Rectal smooth muscle tissue (tissue), 1 donor: Measurements from ENCODE around the gene PPP2R2B.
"Not testable (repeated sequence)": the region's sequence is repeated elsewhere in the genome, so short reads cannot be mapped to it uniquely, and the experiment has no call there.

ENCODE experiments used
- H3K27ac ChIP-seq: one replicate; pipeline ENCODE4 v1.7.0; 2013; ENCODE audit warnings: low read depth, low read length, inconsistent platforms
- H3K27me3 ChIP-seq: one replicate; pipeline ENCODE4 v1.7.0; 2013; ENCODE audit warnings: low read length; ENCODE audit not compliant: control insufficient read depth, insufficient read depth
- H3K36me3 ChIP-seq: one replicate; pipeline ENCODE4 v1.7.0; 2013; ENCODE audit warnings: low read length; ENCODE audit not compliant: control insufficient read depth, insufficient read depth
- H3K4me1 ChIP-seq: one replicate; pipeline ENCODE4 v1.7.0; 2013; ENCODE audit warnings: low read length; ENCODE audit not compliant: control insufficient read depth, insufficient read depth
- H3K4me3 ChIP-seq: one replicate; pipeline ENCODE4 v1.7.0; 2013; ENCODE audit warnings: low read length
- H3K9ac ChIP-seq: one replicate; pipeline ENCODE4 v1.7.0; 2013; ENCODE audit warnings: low read length

Gene PPP2R2B

DNA sequence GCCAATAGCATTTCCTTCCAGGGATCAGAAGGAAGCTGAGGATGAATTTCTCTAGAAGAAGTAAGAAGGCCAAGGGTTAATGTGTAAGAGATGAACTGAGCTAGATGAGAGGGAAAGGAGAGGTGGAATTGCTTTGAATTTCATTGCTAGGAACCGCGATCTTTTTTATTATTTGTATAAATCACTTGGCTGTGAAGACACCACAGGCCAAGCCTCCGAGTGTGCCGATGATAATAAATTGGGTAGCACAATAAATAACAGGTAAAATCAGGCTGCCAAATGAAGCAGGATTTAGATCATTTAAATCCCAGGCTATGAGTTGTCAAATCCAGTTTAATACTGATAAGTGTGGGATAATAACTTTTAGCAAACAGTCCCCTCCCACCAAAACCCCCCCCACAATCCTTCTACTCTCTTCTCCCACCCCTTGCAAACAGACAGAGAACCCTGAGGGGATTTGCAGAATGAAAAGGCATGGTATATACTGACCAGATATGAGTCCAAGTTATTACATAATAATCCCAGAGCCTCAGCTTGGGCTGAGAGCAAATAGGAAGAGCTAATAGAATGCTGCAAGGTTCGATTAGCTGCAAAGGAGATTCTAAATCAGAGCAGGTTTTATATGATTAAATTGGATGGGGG, 143.5 kb downstream of the PPP2R2B start:
- Histone ChIP-seq H3K4me3 (no peak overlapping the region), H3K36me3 (no peaks in the 10 kb centered on the region), H3K4me1 (no peaks in the 10 kb centered on the region), H3K27ac (no peak overlapping the region), H3K27me3 (no peaks in the 10 kb centered on the region), H3K9ac (no peak overlapping the region)

- no peaks in the 10 kb centered on the region for H3K36me3 ChIP-seq
- H3K27me3 ChIP-seq = no peaks in the 10 kb centered on the region
- H3K27ac ChIP-seq = no peak overlapping the region
- H3K4me3 ChIP-seq = no peak overlapping the region
- H3K4me1 ChIP-seq = no peaks in the 10 kb centered on the region
- H3K9ac ChIP-seq = no peak overlapping the region
These were observed 145.6 kb downstream of the PPP2R2B start for GRCh38 chr5:146732962-146733361.

- Histone ChIP-seq H3K36me3 (no peaks in the 10 kb centered on the region), H3K4me1 (no peaks in the 10 kb centered on the region), H3K9ac (no peak overlapping the region), H3K27me3 (no peaks in the 10 kb centered on the region), H3K4me3 (no peak overlapping the region), H3K27ac (no peak overlapping the region)
These were observed 146.5 kb downstream of the PPP2R2B start for GRCh38 chr5:146731909-146732659.

GRCh38 chr5:146728746-146729145, 149.8 kb downstream of the PPP2R2B start:
- not testable (repeated sequence) for H3K4me1 ChIP-seq, H3K9ac ChIP-seq, H3K27ac ChIP-seq, H3K27me3 ChIP-seq, H3K4me3 ChIP-seq, H3K36me3 ChIP-seq

- no peaks in the 10 kb centered on the region for H3K4me1 ChIP-seq
- H3K27ac ChIP-seq = no peak overlapping the region
- H3K4me3 ChIP-seq = no peak overlapping the region
- no peak overlapping the region for H3K9ac ChIP-seq
- no peaks in the 10 kb centered on the region for H3K27me3 ChIP-seq
- H3K36me3 ChIP-seq = no peaks in the 10 kb centered on the region
These were observed 151.7 kb downstream of the PPP2R2B start for GRCh38 chr5:146726891-146727290.

- H3K9ac ChIP-seq = no peak overlapping the region
- no peak overlapping the region for H3K4me3 ChIP-seq
- H3K36me3 ChIP-seq = no peaks in the 10 kb centered on the region
- H3K27me3 ChIP-seq = no peaks in the 10 kb centered on the region
- no peak overlapping the region for H3K27ac ChIP-seq
- H3K4me1 ChIP-seq = no peaks in the 10 kb centered on the region
These were observed 152.5 kb downstream of the PPP2R2B start for GRCh38 chr5:146726020-146726419.

GRCh38 chr5:146725025-146725424, 153.5 kb downstream of the PPP2R2B start:
- Histone ChIP-seq H3K27me3 (no peaks in the 10 kb centered on the region), H3K4me1 (no peaks in the 10 kb centered on the region), H3K36me3 (no peaks in the 10 kb centered on the region), H3K9ac (no peak overlapping the region), H3K27ac (no peak overlapping the region), H3K4me3 (no peak overlapping the region)

DNA sequence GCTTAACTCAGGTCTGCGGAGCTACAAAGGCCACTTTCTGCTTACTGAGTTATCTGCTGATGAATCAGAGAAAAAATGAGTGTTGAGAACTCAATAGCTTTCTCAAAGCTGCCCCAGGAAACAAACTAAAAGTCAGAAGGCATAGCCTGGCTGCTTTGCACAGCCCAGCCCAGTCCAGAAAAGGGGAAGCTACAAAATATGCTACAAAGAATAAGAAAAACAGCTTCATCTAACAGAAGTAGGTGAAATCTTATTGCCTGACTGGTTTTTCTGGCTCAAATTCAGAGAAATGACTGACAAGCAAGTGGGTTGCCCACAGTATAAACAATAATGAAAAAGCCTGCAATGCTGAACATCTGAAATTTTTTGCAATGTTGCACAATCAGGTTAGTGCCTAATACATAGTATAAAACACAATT, 156.2 kb downstream of the PPP2R2B start:
- no peaks in the 10 kb centered on the region for H3K36me3 ChIP-seq
- H3K9ac ChIP-seq = no peak overlapping the region
- H3K4me3 ChIP-seq = no peak overlapping the region
- H3K4me1 ChIP-seq = no peaks in the 10 kb centered on the region
- H3K27me3 ChIP-seq = no peaks in the 10 kb centered on the region
- H3K27ac ChIP-seq = no peak overlapping the region

DNA sequence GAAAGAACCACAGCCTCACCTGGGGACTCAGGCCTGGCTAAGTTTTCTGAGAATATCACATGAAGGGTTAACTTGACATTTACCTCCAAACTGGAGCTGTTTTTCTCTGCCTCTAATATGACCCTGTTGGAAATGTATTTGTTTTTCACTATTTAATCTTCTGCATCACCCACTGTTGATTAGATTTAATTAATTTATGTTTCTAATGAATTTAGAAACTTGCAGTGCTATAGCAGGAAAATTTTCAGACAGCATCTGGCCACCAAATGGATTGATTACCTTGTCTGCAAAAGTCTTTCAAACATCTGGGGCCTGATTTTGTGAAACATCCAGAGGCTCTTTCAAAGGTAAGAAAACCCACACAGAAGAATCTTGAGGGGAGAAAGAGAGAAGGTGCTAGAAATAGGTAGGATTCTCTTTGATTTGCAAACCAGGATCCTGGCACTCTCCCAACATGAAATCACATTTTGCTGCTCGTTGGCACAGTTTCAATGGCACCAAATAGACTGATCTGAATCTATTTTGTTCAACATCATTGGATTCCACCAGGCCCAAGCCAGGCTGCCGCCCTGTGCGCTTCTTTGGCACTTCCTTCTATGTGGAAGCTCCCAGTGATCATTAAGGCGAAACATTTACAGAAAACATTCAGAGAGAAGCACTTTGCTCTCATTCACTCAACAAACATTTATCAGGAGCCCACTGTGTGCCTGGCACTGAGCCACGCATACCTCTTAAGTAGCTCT, 157.3 kb downstream of the PPP2R2B start:
- no peak overlapping the region for H3K4me3 ChIP-seq
- H3K27me3 ChIP-seq = no peaks in the 10 kb centered on the region
- no peaks in the 10 kb centered on the region for H3K4me1 ChIP-seq
- no peak overlapping the region for H3K9ac ChIP-seq
- H3K36me3 ChIP-seq = no peaks in the 10 kb centered on the region
- H3K27ac ChIP-seq = no peak overlapping the region

DNA sequence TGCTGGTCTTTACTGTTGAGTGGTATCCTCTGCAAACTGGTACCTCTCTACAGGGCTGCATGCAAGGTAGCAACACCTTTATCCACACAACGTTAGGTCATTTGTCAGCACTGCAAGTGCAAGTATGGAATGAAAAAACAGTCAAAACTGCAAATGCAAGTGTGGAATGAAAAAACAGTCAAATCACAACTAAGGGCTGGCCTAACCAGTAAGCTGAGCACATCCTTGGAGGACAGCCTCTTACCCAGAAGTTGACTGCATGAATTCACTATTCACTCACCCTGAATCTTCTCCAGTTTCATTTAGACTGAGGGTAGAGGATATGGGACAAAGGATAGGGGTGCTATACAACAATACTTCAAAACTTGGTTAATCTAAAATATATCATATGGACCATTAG, 158.4 kb downstream of the PPP2R2B start:
- no peak overlapping the region for H3K27ac ChIP-seq
- no peak overlapping the region for H3K4me3 ChIP-seq
- H3K4me1 ChIP-seq = no peaks in the 10 kb centered on the region
- H3K36me3 ChIP-seq = no peaks in the 10 kb centered on the region
- no peaks in the 10 kb centered on the region for H3K27me3 ChIP-seq
- H3K9ac ChIP-seq = no peak overlapping the region

DNA sequence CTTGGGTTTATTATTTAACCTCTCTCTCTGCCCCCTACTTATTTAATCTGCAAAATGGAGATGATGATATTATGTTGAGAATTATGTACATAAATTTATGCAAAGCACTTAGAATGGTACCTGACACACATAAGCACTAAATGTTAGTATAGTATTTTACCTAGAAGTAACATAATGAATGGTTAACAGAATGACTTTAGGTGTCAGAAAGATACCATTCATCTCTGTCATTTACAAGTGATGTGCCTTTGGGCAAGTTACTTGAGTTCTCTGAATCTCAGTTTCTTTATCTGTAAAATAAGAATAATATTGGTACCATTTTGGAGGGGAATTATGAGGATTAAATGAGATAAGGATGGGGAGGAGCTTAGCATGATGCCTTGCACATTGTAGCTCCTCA, 159.4 kb downstream of the PPP2R2B start:
- Histone ChIP-seq H3K27me3 (no peaks in the 10 kb centered on the region), H3K4me3 (no peak overlapping the region), H3K27ac (no peak overlapping the region), H3K4me1 (no peaks in the 10 kb centered on the region), H3K36me3 (no peaks in the 10 kb centered on the region), H3K9ac (no peak overlapping the region)

DNA sequence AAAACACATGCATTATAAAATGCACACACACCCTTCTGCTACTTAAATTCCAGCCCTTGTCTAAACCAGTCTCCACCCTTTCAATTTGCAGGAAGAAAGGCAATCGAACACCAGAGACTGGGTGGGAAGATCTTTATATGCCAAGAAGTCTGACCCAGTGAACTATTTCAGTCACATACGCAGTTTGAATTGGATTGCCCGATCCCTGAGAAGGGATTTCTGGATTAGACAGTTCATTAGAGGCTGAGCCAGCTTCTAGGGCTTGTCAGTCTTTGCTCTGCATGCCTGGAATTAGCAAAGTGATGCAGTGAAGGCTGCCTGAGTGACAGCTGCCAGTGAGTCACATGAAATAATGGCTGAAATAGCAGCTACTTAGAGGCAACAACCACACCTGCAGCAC, 159.9 kb downstream of the PPP2R2B start:
- H3K36me3 ChIP-seq = no peaks in the 10 kb centered on the region
- no peaks in the 10 kb centered on the region for H3K27me3 ChIP-seq
- no peak overlapping the region for H3K27ac ChIP-seq
- H3K9ac ChIP-seq = no peak overlapping the region
- no peak overlapping the region for H3K4me3 ChIP-seq
- H3K4me1 ChIP-seq = no peaks in the 10 kb centered on the region
